Caco-2 (cell line): ENCODE data around the gene CD300A. TPM values are rescaled to one million over a fixed set of nuclear protein-coding genes. Genes with fewer than 3 reads are reported as not detected.

Experiments used
- BruUV-seq: library from RNA; stranded (reverse); fragments of 400-500 nt; replicated peaks from 2 replicates; lab custom pipeline; 2021; lab: Mats Ljungman, UMichigan
- CTCF ChIA-PET: fragments of 300-600 bp; sonication (Branson Sonifier 250); formaldehyde crosslinking; loops from one replicate; lab custom pipeline; 2022; ENCODE audit warnings: antibody characterized with exemption; lab: Charles Lee
- POLR2A ChIA-PET: fragments of 300-600 bp; sonication (Branson Sonifier 250); formaldehyde crosslinking; loops from one replicate; lab custom pipeline; 2022; ENCODE audit warnings: antibody characterized with exemption; lab: Charles Lee
- DNase-seq, 2 experiments: peaks; one replicate each; pipeline versions ENCODE4 v3.0.0 to v3.0.0-alpha.2; 2020 to 2022
- H3K27me3 ChIP-seq: replicated peaks from 2 replicates; pipeline ENCODE4 v1.6.0; 2011; ENCODE audit warnings: low read length; ENCODE audit not compliant: control insufficient read depth, insufficient read depth
- H3K36me3 ChIP-seq: 2 replicates; pipeline ENCODE4 v1.5.1; 2011; ENCODE audit warnings: low read length; ENCODE audit not compliant: control insufficient read depth, insufficient read depth
- H3K4me1 ChIP-seq: fragments of 250-450 bp; sonication (Bioruptor Pico); 2 replicates; pipeline ENCODE4 v1.5.1; 2020; ENCODE audit warnings: mild to moderate bottlenecking
- H3K4me3 ChIP-seq: 2 replicates; pipeline ENCODE4 v1.5.1; 2011; ENCODE audit warnings: low read depth, mild to moderate bottlenecking, control low read depth, low read length
- H3K9me3 ChIP-seq: fragments of 250-450 bp; sonication (Bioruptor Pico); 2 replicates; pipeline ENCODE4 v1.5.1; 2020; ENCODE audit warnings: mild to moderate bottlenecking, moderate library complexity
- H3K27ac Mint-ChIP-seq: one replicate; pipeline ENCODE4 v1.8.0; 2022; ENCODE audit warnings: mixed read lengths; ENCODE audit not compliant: unreplicated experiment
- H3K27me3 Mint-ChIP-seq: one replicate; pipeline ENCODE4 v1.8.0; 2022; ENCODE audit warnings: mixed read lengths; ENCODE audit not compliant: insufficient read depth, unreplicated experiment
- H3K36me3 Mint-ChIP-seq: one replicate; pipeline ENCODE4 v1.8.0; 2022; ENCODE audit warnings: mild to moderate bottlenecking, mixed read lengths; ENCODE audit not compliant: insufficient read depth, unreplicated experiment
- H3K4me1 Mint-ChIP-seq: one replicate; pipeline ENCODE4 v1.8.0; 2022; ENCODE audit warnings: low read depth, mixed read lengths; ENCODE audit not compliant: unreplicated experiment
- H3K4me3 Mint-ChIP-seq: one replicate; pipeline ENCODE4 v1.8.0; 2022; ENCODE audit warnings: mild to moderate bottlenecking, moderate library complexity, mixed read lengths; ENCODE audit not compliant: unreplicated experiment
- H3K9me3 Mint-ChIP-seq: one replicate; pipeline ENCODE4 v1.8.0; 2022; ENCODE audit warnings: mixed read lengths; ENCODE audit not compliant: unreplicated experiment
- CTCF ChIP-seq, 2 experiments: fragments of 200-600 bp in 1 of 2; IDR thresholded peaks; 1 replicate in 1 of 2; 2 replicates in 1 of 2; pipeline versions ENCODE4 v1.5.1 to v1.8.0; 2011 to 2022; ENCODE audit warnings: antibody characterized with exemption in 1 of 2, control low read depth in 1 of 2, inconsistent platforms in 1 of 2, low read depth in 1 of 2, low read length in 1 of 2, mild to moderate bottlenecking in 1 of 2, moderate library complexity in 1 of 2; ENCODE audit not compliant: insufficient read depth in 1 of 2, severe bottlenecking in 1 of 2, unreplicated experiment in 1 of 2
- intact Hi-C: fragments of 100-400 bp; cut with micrococcal nuclease; formaldehyde crosslinking; loops from one replicate; pipeline ENCODE4 v1.10.0; 2022; ENCODE audit not compliant: unreplicated experiment
- total RNA-seq: library from RNA; stranded (reverse); gene quantifications from 2 replicates; pipeline ENCODE4 v1.2.3, GENCODE V29; 2022

Gene CD300A
- total RNA-seq, 1 experiment from 2014 or later = not detected

DNA sequence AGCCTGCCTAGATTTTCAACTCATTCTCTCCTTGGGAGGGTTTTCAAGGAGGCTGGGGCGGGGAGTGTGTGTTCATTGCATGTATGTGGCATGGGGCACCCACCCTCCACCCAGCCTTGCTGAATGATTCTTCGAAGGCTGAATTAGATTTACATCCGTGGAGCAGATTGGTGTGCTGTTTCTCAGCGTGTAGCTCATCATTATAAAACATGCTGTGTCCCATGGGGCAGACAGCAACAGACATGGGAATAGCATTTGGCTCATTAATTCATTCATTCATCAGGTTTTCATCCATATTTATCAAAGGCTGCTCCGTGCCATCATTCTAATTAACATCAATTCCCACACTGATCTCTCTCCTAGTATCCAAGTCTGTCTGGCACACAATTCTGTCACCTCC lies 10.6 kb upstream of the CD300A start:
- Mint-ChIP-seq H3K27ac (no peak overlapping the region), H3K9me3 (no peaks in the 10 kb centered on the region), H3K36me3 (no peaks in the 10 kb centered on the region), H3K4me3 (peak overlapping the region; percentile 1), H3K27me3 (no peaks in the 10 kb centered on the region), H3K4me1 (peaks cover 8% of the 10 kb centered on the region)
- Histone ChIP-seq H3K27me3 (no peaks in the 10 kb centered on the region), H3K4me3 (no peak overlapping the region), H3K9me3 (no peaks in the 10 kb centered on the region), H3K4me1 (peaks cover 16% of the 10 kb centered on the region), H3K36me3 (no peaks in the 10 kb centered on the region)
- CTCF ChIA-PET = interaction anchor here (0.9 to 9.4 kb wide), 6 partner anchors 27 to 87 kb away, joined by 3 to 110 read pairs (median 14); partner anchors contain the start of gene GPR142
- intact Hi-C loops = loop anchor here (2.0 kb wide), 1 partner anchor 23 kb away; the partner anchor contains the start of gene GPRC5C
- POLR2A ChIA-PET = no interaction called here
- BruUV-seq = no TSS peak
- no peak for TF ChIP-seq CTCF (IDR thresholded peaks at IDR 0.05; ENCODE audit: insufficient read depth in 1 of 2, low read depth in 1 of 2, low read length in 1 of 2, severe bottlenecking in 1 of 2, unreplicated experiment in 1 of 2)
- DNase-seq = no peak

DNA sequence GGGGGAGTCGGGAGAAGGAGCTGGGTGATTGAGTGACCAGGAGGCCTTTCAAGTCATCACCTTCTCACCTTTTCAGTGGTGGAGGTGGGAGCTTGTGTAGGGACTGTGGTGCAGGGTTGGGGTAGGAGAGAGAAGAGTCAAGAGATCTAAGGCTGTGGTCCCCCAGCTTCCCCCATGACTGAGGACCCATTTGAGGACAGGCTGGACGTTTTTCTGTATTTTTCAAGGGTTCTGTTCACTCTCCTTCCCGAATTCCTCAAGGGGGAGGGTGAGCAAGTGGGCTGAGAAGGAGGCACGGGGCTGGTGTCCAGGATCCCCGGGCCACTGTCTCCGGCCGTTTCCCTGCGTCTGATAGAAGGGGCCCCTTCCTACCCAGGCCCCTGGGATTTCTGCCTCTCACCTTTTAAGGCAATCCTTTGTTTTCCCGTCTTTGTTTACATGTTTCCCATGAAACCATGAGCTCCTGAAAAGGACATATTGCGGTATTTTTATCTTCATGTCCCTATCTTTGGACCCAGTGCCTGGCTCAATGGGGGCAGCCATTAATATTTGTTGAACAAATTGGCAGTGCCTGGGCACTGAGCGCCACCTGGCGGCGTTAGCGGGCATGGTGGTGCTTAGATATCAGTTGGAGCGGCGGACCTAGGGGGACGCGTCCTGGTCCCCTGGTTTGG lies 9.2 kb upstream of the CD300A start:
- H3K4me1 Mint-ChIP-seq = peaks cover 8% of the 10 kb centered on the region
- no TSS peak for BruUV-seq
- peak; percentile 69 to 83 for DNase-seq
- no peaks in the 10 kb centered on the region for H3K36me3 Mint-ChIP-seq
- ChIA-PET POLR2A (no interaction called here), CTCF (interaction anchor here (0.6 to 9.4 kb wide), 8 partner anchors 27 to 161 kb away, joined by 3 to 110 read pairs (median 6); partner anchors contain the start of gene GPR142)
- H3K9me3 ChIP-seq = no peaks in the 10 kb centered on the region
- no peak overlapping the region for H3K4me3 ChIP-seq
- peaks cover 16% of the 10 kb centered on the region for H3K4me1 ChIP-seq
- intact Hi-C loops = loop anchor here (1.0 kb wide), 4 partner anchors 36 to 89 kb away; no protein-coding TSS in a partner anchor
- H3K9me3 Mint-ChIP-seq = no peaks in the 10 kb centered on the region
- H3K27me3 Mint-ChIP-seq = no peaks in the 10 kb centered on the region
- H3K27me3 ChIP-seq = no peaks in the 10 kb centered on the region
- no peak overlapping the region for H3K27ac Mint-ChIP-seq
- TF ChIP-seq CTCF (IDR thresholded peaks at IDR 0.05; ENCODE audit: insufficient read depth in 1 of 2, low read depth in 1 of 2, low read length in 1 of 2, severe bottlenecking in 1 of 2, unreplicated experiment in 1 of 2) = peak; percentile 93 to 95
- no peak overlapping the region for H3K4me3 Mint-ChIP-seq
- H3K36me3 ChIP-seq = no peaks in the 10 kb centered on the region

DNA sequence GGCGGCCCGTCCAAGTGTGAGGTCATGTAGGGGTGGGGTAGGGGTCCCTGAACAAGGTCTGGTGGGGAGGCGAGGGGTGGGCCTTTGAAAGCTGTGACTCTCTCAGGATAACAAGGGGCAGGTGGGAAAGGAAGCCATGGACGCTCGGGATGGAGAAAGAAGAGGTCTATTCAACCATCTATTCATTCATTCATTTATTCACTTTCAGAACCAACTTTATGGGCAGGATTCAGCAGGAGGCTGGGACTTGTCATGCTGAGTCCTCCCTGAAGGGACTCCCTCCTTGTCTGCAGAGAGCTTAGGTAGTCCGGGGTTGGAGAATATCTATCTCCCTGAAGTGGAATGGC lies 8.6 kb upstream of the CD300A start:
- Histone ChIP-seq H3K4me1 (peaks cover 16% of the 10 kb centered on the region), H3K4me3 (no peak overlapping the region), H3K36me3 (no peaks in the 10 kb centered on the region), H3K9me3 (no peaks in the 10 kb centered on the region), H3K27me3 (no peaks in the 10 kb centered on the region)
- DNase-seq = no peak
- intact Hi-C loops = loop anchor here (1.0 to 2.0 kb wide), 5 partner anchors 36 to 157 kb away; no protein-coding TSS in a partner anchor
- no TSS peak for BruUV-seq
- Mint-ChIP-seq H3K36me3 (no peaks in the 10 kb centered on the region), H3K4me3 (no peak overlapping the region), H3K9me3 (no peaks in the 10 kb centered on the region), H3K4me1 (peaks cover 8% of the 10 kb centered on the region), H3K27me3 (no peaks in the 10 kb centered on the region), H3K27ac (no peak overlapping the region)
- CTCF ChIA-PET = interaction anchor here (0.6 to 9.4 kb wide), 5 partner anchors 49 to 89 kb away, joined by 3 to 110 read pairs (median 11); partner anchors contain the start of gene GPR142
- TF ChIP-seq CTCF (IDR thresholded peaks at IDR 0.05; ENCODE audit: insufficient read depth in 1 of 2, low read depth in 1 of 2, low read length in 1 of 2, severe bottlenecking in 1 of 2, unreplicated experiment in 1 of 2) = no peak
- POLR2A ChIA-PET = no interaction called here
